Transverse colon (tissue), 4 donors: ENCODE data around the gene CELF4. TPM values are rescaled to one million over a fixed set of nuclear protein-coding genes. Genes with fewer than 3 reads are reported as not detected.

Source experiments
- DNase-seq: peaks from one replicate; pipeline ENCODE4 v3.0.0-alpha.2; 2019
- H3K27ac ChIP-seq, 4 donors: fragments of 200-600 bp; sonication (generic); 2 replicates each; pipeline ENCODE4 v1.5.1; 2016 to 2018; ENCODE audit warnings: inconsistent platforms in 4 of 4
- H3K27me3 ChIP-seq: fragments of 200-600 bp; sonication (generic); 2 replicates; pipeline ENCODE4 v1.5.1; 2017; ENCODE audit warnings: inconsistent platforms
- H3K36me3 ChIP-seq, 4 donors: fragments of 200-600 bp; sonication (generic); 2 replicates each; pipeline ENCODE4 v1.5.1; 2017 to 2019; ENCODE audit warnings: inconsistent platforms in 4 of 4
- H3K4me1 ChIP-seq, 4 donors: fragments of 200-600 bp; sonication (generic); 2 replicates each; pipeline ENCODE4 v1.5.1; 2017 to 2020; ENCODE audit warnings: inconsistent platforms in 4 of 4
- H3K4me3 ChIP-seq, 4 donors: fragments of 200-600 bp; sonication (generic); 1 replicate in 1 of 4; 2 replicates in 3 of 4; pipeline versions ENCODE4 v1.5.1 to v1.6.1; 2017 to 2019; ENCODE audit warnings: inconsistent platforms in 4 of 4
- H3K9me3 ChIP-seq, 2 donors: fragments of 200-600 bp; sonication (generic); 2 replicates each; pipeline ENCODE4 v1.5.1; 2017 to 2019; ENCODE audit warnings: inconsistent platforms in 2 of 2
- EP300 ChIP-seq: sonication (generic); formaldehyde crosslinking; IDR thresholded peaks from one replicate; pipeline ENCODE4 v1.6.1; 2017; ENCODE audit warnings: antibody characterized with exemption, low read depth
- POLR2A ChIP-seq: fragments of 450-650 bp; IDR thresholded peaks from one replicate; pipeline ENCODE4 v1.6.1; 2016; ENCODE audit warnings: antibody characterized with exemption, mild to moderate bottlenecking, moderate library complexity
- POLR2AphosphoS5 ChIP-seq, 3 donors: sonication (generic); formaldehyde crosslinking; IDR thresholded peaks; one replicate each; pipeline ENCODE4 v1.6.1; 2016; ENCODE audit warnings: antibody characterized with exemption in 3 of 3
- WGBS, 2 donors: methylation state at CpG; one replicate each; pipeline ENCODE4 v1.1.5; 2018; ENCODE audit warnings: low coverage in 1 of 2; 5-methylcytosine and 5-hydroxymethylcytosine counted together
- in situ Hi-C, 4 donors: fragments of 200-750 bp; cut with MboI; loops; one replicate each; pipeline versions ENCODE4 v1.15.0 to v1.15.1; 2017; ENCODE audit warnings: low sequenced_read_pairs in 3 of 4, low pct_ligation_motif_present in 1 of 4, low pct_unique_long_range_greater_than_20kb in 1 of 4
- intact Hi-C: fragments of 100-400 bp; cut with DNase I; formaldehyde crosslinking; loops from one replicate; pipeline ENCODE4 v1.15.1; 2023; ENCODE audit warnings: low total_unique reads
- total RNA-seq, 4 donors: library from RNA; depleted of rRNA; stranded (reverse); fragments of >200 nt; gene quantifications; one replicate each; pipeline ENCODE4 v1.1.0, GENCODE V29; 2016
- TF ChIP-seq, protein P1 (sequence below), 5 experiments: fragments of 200-600 bp in 3 of 5; fragments of 450-650 bp in 2 of 5; sonication (generic) in 3 of 5; IDR thresholded peaks; 1 replicate in 2 of 5; 2 replicates in 3 of 5; pipeline ENCODE4 v1.5.1; 2016 to 2017; ENCODE audit warnings: antibody characterized with exemption in 5 of 5, inconsistent platforms in 3 of 5, mild to moderate bottlenecking in 2 of 5, moderate library complexity in 1 of 5

The CELF4 gene
- total RNA-seq, 4 donors from 2014 or later, result 0.14 to 0.75 TPM; not detected in 2

DNA sequence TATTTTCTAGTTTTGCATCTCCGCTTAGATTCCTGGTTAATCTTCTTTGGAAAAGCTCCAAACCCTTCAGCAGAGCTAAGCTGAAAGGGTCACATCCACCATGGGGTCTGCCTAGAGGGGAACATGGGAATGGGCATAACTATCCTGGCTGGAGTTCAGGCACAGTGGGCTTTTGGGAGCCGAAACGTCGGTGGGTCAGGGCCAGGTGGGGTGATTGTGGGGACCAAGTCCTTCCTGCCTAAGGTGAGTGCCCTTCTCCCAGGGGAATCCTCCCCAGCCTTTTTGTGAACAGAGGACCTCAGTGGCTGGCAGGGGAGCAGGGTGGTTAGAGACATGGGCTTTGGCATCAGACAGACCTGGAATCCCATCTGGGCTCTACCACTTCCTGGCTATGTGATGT lies 60.3 kb downstream of the CELF4 start:
- no peak overlapping the region for H3K4me3 ChIP-seq
- no peak overlapping the region for H3K27ac ChIP-seq
- DNase-seq, result no peak
- no peaks in the 10 kb centered on the region for H3K36me3 ChIP-seq
- no peaks in the 10 kb centered on the region for H3K9me3 ChIP-seq
- in situ Hi-C loops (no loop called here), intact Hi-C loops (no loop called here)
- TF ChIP-seq, protein P1, sequence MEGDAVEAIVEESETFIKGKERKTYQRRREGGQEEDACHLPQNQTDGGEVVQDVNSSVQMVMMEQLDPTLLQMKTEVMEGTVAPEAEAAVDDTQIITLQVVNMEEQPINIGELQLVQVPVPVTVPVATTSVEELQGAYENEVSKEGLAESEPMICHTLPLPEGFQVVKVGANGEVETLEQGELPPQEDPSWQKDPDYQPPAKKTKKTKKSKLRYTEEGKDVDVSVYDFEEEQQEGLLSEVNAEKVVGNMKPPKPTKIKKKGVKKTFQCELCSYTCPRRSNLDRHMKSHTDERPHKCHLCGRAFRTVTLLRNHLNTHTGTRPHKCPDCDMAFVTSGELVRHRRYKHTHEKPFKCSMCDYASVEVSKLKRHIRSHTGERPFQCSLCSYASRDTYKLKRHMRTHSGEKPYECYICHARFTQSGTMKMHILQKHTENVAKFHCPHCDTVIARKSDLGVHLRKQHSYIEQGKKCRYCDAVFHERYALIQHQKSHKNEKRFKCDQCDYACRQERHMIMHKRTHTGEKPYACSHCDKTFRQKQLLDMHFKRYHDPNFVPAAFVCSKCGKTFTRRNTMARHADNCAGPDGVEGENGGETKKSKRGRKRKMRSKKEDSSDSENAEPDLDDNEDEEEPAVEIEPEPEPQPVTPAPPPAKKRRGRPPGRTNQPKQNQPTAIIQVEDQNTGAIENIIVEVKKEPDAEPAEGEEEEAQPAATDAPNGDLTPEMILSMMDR (IDR thresholded peaks at IDR 0.05), result no peak
- TF ChIP-seq EP300, result no peak
- TF ChIP-seq POLR2AphosphoS5 (IDR thresholded peaks at IDR 0.05), result no peak
- no peak for TF ChIP-seq POLR2A
- 81% methylated on average over 4 of the region's 4 CpGs; no CpG with 5 or more reads in 1 of the 2 donors for WGBS, 2 donors
- no peaks in the 10 kb centered on the region for H3K27me3 ChIP-seq
- H3K4me1 ChIP-seq, result no peaks in the 10 kb centered on the region

DNA sequence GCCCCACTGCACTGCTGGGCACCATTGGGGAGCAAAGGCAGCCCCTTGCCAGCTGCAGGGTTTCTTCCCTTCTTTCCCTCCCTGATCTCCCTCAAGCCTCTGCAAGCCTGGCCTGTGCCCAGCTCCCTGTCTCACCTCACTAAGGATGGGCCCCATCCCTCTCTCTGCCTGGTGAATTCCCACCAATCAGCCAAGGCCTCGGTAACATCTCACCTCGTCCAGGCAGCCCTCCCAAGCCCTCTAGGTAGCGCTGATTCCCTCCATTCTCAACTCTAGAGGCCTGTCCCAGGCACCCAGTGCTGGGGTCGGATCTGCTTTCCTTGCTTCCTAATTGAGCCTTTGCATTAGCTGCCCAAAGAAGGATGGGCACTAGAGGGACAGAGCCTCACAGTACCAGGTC lies 63.0 kb downstream of the CELF4 start:
- intact Hi-C loops (no loop called here), in situ Hi-C loops (no loop called here)
- TF ChIP-seq, protein P1 (IDR thresholded peaks at IDR 0.05), result no peak
- TF ChIP-seq POLR2A, result no peak
- TF ChIP-seq EP300, result no peak
- no peak for TF ChIP-seq POLR2AphosphoS5 (IDR thresholded peaks at IDR 0.05)
- Histone ChIP-seq H3K36me3 (no peaks in the 10 kb centered on the region), H3K27ac (no peak overlapping the region), H3K9me3 (no peaks in the 10 kb centered on the region), H3K4me3 (no peak overlapping the region), H3K27me3 (no peaks in the 10 kb centered on the region), H3K4me1 (no peaks in the 10 kb centered on the region)
- WGBS, 2 donors, result 83% methylated on average over 4 of the region's 4 CpGs; no CpG with 5 or more reads in 1 of the 2 donors
- no peak for DNase-seq

DNA sequence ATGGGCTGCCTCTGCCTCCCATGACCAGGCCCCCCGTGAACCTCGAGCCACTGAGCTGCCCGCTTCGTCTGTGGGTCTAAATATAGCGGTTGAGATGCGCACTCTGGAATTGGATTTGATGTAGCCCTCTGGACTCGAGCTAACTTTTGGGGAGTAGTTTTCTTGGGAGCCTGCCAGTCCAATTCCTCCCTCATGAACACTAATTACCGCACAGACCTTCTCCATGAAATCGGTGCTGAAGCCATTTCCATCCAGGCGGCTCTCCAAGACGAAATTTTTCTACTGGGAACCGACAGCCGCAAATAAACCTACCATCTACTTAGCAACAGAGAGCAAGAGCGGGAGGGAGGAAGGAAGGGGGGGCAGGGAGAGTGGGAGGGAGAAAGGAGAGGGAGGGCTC lies 63.6 kb downstream of the CELF4 start:
- no peak overlapping the region for H3K4me3 ChIP-seq
- in situ Hi-C loops (no loop called here), intact Hi-C loops (no loop called here)
- no peaks in the 10 kb centered on the region for H3K9me3 ChIP-seq
- no peak overlapping the region for H3K27ac ChIP-seq
- TF ChIP-seq, protein P1 (IDR thresholded peaks at IDR 0.05), result no peak
- TF ChIP-seq EP300 (no peak), POLR2AphosphoS5 (IDR thresholded peaks at IDR 0.05) (no peak), POLR2A (no peak)
- DNase-seq, result no peak
- no peaks in the 10 kb centered on the region for H3K4me1 ChIP-seq
- no peaks in the 10 kb centered on the region for H3K36me3 ChIP-seq
- no peaks in the 10 kb centered on the region for H3K27me3 ChIP-seq
- WGBS, 2 donors, result 66 to 75% methylated on average over 7 to 14 of the region's 14 CpGs

DNA sequence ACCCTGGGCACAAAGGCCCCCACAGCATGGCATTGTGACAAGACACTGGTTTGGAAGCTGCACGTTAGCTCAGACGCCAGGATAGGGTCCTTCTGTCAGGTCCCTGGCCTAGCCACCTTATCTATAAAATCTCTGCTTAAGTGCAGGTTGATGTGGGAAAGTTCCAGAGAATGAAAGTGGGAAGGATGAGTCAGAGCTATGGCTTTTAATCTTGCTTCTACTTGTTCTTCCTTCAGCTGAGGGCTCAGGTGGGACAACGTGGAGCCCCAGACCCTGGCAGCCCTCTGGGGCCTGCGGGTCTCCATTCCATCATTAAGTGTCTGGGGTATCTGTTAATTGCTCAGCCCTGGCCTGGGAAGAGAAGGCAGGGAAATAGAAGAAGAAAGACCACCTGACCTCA lies 64.5 kb downstream of the CELF4 start:
- 56 to 80% methylated on average over 4 of the region's 4 CpGs for WGBS, 2 donors
- no peak for DNase-seq
- H3K27ac ChIP-seq, result no peak overlapping the region
- intact Hi-C loops, result no loop called here
- TF ChIP-seq, protein P1 (IDR thresholded peaks at IDR 0.05), result no peak
- TF ChIP-seq POLR2A, result no peak
- no peak for TF ChIP-seq EP300
- no peak for TF ChIP-seq POLR2AphosphoS5 (IDR thresholded peaks at IDR 0.05)
- no peaks in the 10 kb centered on the region for H3K9me3 ChIP-seq
- H3K4me3 ChIP-seq, result no peak overlapping the region
- H3K4me1 ChIP-seq, result no peaks in the 10 kb centered on the region
- in situ Hi-C loops, result no loop called here
- no peaks in the 10 kb centered on the region for H3K36me3 ChIP-seq
- no peaks in the 10 kb centered on the region for H3K27me3 ChIP-seq
